Testis (tissue), 3 donors: ENCODE data around the gene CRABP2. TPM values are rescaled to one million over a fixed set of nuclear protein-coding genes. Genes with fewer than 3 reads are reported as not detected.
A peak's percentile ranks its signal among the peaks of the same experiment; 100 is the strongest.

Experiments
- DNase-seq: peaks from one replicate; pipeline ENCODE4 v3.0.0-alpha.2; 2019
- H3K27ac ChIP-seq, 2 donors: fragments of 200-600 bp; sonication (generic); one replicate each; pipeline ENCODE4 v1.5.1; 2019
- H3K27me3 ChIP-seq: fragments of 200-600 bp; sonication (generic); one replicate; pipeline ENCODE4 v1.5.1; 2019
- H3K36me3 ChIP-seq: fragments of 200-600 bp; sonication (generic); one replicate; pipeline ENCODE4 v1.5.1; 2017; ENCODE audit warnings: low read depth; ENCODE audit errors: missing control alignments
- H3K4me1 ChIP-seq: fragments of 200-600 bp; sonication (generic); one replicate; pipeline ENCODE4 v1.5.1; 2019
- H3K4me3 ChIP-seq, 2 donors: fragments of 200-600 bp; sonication (generic); one replicate each; pipeline ENCODE4 v1.5.1; 2017 to 2019
- H3K9me3 ChIP-seq: fragments of 200-600 bp; sonication (generic); one replicate; pipeline ENCODE4 v1.5.1; 2017
- CTCF ChIP-seq, 3 experiments: fragments of 450-650 bp in 2 of 3; fragments of 200-600 bp in 1 of 3; sonication (generic) in 1 of 3; IDR thresholded peaks; one replicate each; pipeline ENCODE4 v1.5.1; 2016 to 2019; ENCODE audit warnings: antibody characterized with exemption in 3 of 3, mild to moderate bottlenecking in 2 of 3, moderate library complexity in 1 of 3
- POLR2A ChIP-seq: fragments of 450-650 bp; IDR thresholded peaks from one replicate; pipeline ENCODE4 v1.6.1; 2017; ENCODE audit warnings: antibody characterized with exemption, mild to moderate bottlenecking, moderate library complexity
- WGBS, 2 donors: methylation state at CpG; one replicate each; pipeline ENCODE4 v1.1.5; 2018; 5-methylcytosine and 5-hydroxymethylcytosine counted together
- intact Hi-C: fragments of 100-400 bp; cut with DNase I; formaldehyde crosslinking; loops from one replicate; pipeline ENCODE4 v1.15.1; 2023; ENCODE audit warnings: low total_unique reads
- polyA plus RNA-seq: library from polyadenylated mRNA; stranded (reverse); fragments of 350-450 nt; fragmentation: Illumina TruSeq; extraction: RNeasy Lipid Tissue Mini Kit (QIAGEN cat#74804); gene quantifications from one replicate; pipeline ENCODE4 v1.2.3, GENCODE V29; 2014; ENCODE audit warnings: low read depth, low replicate concordance; ENCODE audit not compliant: insufficient read depth
- total RNA-seq, 2 donors: library from RNA; depleted of rRNA; stranded (reverse); fragments of >200 nt; gene quantifications; one replicate each; pipeline ENCODE4 v1.2.3, GENCODE V29; 2016

Gene CRABP2
- total and polyA plus RNA-seq, 3 donors from 2014 or later = 2.1 to 21.0 (median 6.8) TPM

- Histone ChIP-seq H3K27ac (no peak overlapping the region), H3K9me3 (no peaks in the 10 kb centered on the region), H3K4me3 (no peak overlapping the region), H3K27me3 (no peaks in the 10 kb centered on the region), H3K4me1 (peaks cover 9% of the 10 kb centered on the region), H3K36me3 (no peaks in the 10 kb centered on the region)
- TF ChIP-seq CTCF (IDR thresholded peaks at IDR 0.05) (no peak), POLR2A (no peak)
- intact Hi-C loops = no loop called here
- 71 to 75% methylated on average over 8 to 10 of the region's 10 CpGs for WGBS, 2 donors
- DNase-seq = no peak
Measured at GRCh38 chr1:156691191-156691590, 14.2 kb downstream of the CRABP2 start.

GRCh38 chr1:156690675-156691036 is 14.7 kb downstream of the CRABP2 start:
- Histone ChIP-seq H3K9me3 (no peaks in the 10 kb centered on the region), H3K4me3 (no peak overlapping the region), H3K27me3 (no peaks in the 10 kb centered on the region), H3K4me1 (peaks cover 9% of the 10 kb centered on the region), H3K27ac (no peak overlapping the region), H3K36me3 (no peaks in the 10 kb centered on the region)
- intact Hi-C loops = no loop called here
- TF ChIP-seq POLR2A (no peak), CTCF (IDR thresholded peaks at IDR 0.05) (no peak)
- 50 to 73% methylated on average over 3 to 8 of the region's 8 CpGs for WGBS, 2 donors
- no peak for DNase-seq

GRCh38 chr1:156689953-156690674 is 15.3 kb downstream of the CRABP2 start:
- Histone ChIP-seq H3K27ac (no peak overlapping the region), H3K27me3 (no peaks in the 10 kb centered on the region), H3K4me1 (peaks cover 9% of the 10 kb centered on the region), H3K36me3 (no peaks in the 10 kb centered on the region), H3K9me3 (no peaks in the 10 kb centered on the region), H3K4me3 (no peak overlapping the region)
- intact Hi-C loops = no loop called here
- no peak for DNase-seq
- TF ChIP-seq CTCF (IDR thresholded peaks at IDR 0.05) (no peak), POLR2A (no peak)
- 33 to 38% methylated on average over 9 to 10 of the region's 10 CpGs for WGBS, 2 donors

- Histone ChIP-seq H3K4me1 (peaks cover 9% of the 10 kb centered on the region), H3K27me3 (no peaks in the 10 kb centered on the region), H3K9me3 (no peaks in the 10 kb centered on the region), H3K36me3 (no peaks in the 10 kb centered on the region), H3K27ac (no peak overlapping the region), H3K4me3 (no peak overlapping the region)
- intact Hi-C loops = no loop called here
- WGBS, 2 donors = 9 to 17% methylated on average over 10 to 23 of the region's 23 CpGs
- peak; percentile 89 for DNase-seq
- TF ChIP-seq POLR2A (no peak), CTCF (IDR thresholded peaks at IDR 0.05) (peak; percentile 71 to 89 (median 83))
Measured at GRCh38 chr1:156689035-156689952, 16.1 kb downstream of the CRABP2 start.
